GM15510 (cell line): ENCODE results near the gene ABI3.

ENCODE experiments used
- POLR2A ChIP-seq: IDR thresholded peaks from 3 replicates; pipeline ENCODE4 v1.6.1; 2011; ENCODE audit warnings: borderline replicate concordance; ENCODE audit not compliant: insufficient read length; ENCODE audit errors: extremely low read depth

ABI3 gene

DNA sequence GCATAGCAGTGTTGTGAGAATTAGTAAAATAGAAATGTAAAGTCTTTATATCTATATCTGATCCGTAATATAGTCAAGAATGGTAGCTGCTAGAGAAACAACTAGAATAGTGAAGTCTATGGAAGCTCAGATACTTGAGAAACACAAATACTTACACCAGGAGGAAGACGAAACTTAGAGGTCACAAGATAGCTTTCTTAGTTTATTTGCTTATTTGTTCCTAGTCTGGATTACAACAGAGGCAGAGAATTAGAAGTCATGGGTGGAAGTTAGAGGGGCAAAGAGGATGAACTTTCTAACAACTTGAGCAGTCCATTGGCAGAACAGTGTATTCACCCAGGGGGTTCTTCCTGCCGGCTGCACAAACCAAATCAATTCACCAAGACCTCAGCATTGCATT, 14.0 kb upstream of the ABI3 start:
- no peak for TF ChIP-seq POLR2A

DNA sequence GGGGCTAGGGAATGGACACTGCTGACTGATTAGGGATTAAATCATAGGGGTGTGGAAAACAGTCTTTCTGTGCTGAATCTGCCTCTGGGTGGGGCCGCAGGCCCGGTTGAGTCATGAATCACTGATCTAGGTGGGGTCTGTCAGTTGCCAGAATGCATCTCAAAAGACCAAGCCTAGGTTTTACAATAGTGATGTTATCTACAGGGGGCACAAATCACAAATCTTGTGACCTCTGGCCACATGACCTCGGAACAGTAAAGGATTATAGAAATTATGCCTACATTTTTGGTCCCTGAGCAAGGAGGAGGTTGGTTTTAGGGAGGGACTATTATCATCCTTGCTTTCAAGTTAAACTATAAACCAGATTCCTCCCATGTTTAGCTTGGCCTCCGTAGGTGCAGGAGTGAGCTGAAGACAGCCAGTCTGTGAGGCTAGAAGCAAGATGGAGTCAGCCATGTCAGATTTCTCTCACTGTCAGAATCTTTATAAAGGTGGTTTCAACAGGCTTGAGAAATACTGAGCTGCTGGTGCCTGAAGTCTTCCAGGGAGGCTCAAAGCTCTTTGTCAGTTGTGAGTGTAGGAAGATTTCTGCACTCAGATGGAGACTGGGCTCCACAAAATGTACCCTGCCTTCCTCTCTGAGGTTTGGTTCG, 13.0 kb upstream of the ABI3 start:
- no peak for TF ChIP-seq POLR2A

DNA sequence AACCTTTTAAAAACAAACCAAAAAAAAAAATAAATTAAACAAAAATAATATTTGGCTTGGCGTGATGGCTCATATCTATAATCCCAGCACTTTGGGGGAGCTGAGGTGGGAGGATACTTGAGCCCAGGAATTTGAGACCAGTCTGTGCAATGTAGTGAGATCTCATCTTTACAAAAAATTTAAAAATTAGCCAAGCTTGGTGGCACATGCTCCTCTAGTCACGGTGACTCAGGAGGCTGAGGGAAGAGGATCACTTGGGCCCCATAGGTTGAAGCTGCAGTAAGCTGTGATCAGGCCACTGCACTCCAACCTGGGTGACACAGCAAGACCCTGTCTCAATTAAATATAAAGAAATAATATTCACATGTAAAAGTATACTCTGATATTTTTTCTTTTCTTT, 12.3 kb upstream of the ABI3 start:
- TF ChIP-seq POLR2A = no peak

DNA sequence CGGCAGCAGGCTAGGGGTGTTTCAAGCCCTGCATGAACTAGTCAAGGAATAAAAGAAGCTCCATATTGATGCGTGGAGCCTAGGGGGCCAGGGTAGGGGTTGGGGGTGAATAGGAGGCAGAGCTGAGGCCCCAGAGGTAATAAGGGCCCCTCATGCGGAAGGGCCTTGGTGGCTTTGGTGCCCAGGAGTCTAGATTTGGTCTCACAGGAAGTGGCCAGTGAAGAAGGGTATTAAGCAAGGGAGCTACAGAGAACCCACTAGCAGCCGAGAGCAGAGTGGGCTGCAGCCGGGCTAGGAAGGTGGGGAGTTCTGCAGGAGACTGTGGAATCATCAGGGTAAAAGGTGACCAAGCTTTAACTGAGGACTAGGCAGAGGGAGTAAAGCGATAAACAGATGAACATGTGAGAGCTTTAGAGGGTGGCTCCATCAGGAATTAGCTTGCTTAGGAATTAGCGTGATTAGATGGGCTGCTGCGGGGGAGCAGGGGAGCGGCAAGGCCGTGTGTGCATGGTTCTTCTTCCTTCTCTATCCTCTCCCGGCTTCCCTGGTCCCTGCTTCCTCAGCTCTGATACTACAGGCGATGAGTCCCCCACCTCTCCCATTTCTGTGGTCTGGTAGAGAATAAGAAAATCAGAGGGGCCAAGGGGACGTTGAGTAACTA, 10.0 kb upstream of the ABI3 start:
- TF ChIP-seq POLR2A = no peak

GRCh38 chr17:49201481-49201927, 9.0 kb upstream of the ABI3 start:
- no peak for TF ChIP-seq POLR2A

- no peak for TF ChIP-seq POLR2A
These were observed 6.7 kb upstream of the ABI3 start for GRCh38 chr17:49203796-49204195.

GRCh38 chr17:49204516-49204915, 6.0 kb upstream of the ABI3 start:
- no peak for TF ChIP-seq POLR2A

GRCh38 chr17:49209061-49209571, 1.4 kb upstream of the ABI3 start:
- no peak for TF ChIP-seq POLR2A

DNA sequence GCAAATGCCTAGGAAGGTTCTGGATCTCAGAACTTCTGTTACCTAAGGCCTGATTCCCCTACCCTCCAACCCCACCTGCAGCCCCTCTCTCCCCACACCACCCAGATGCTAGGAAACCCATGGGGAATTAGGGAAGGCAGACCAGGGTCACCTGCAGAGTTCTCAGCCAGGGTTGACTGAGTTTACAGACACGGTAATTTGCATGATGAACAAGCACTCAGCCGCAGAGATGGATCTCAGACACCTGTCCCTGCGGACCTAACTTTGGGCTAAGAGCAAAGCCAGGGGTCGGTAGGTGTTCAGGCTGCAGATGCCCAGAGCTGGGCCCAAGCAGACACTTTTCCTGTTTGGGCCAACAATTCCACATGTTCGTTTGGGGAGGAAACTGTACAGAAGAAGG, 2.9 kb downstream of the ABI3 start:
- no peak for TF ChIP-seq POLR2A

- TF ChIP-seq POLR2A = no peak
These were observed 3.3 kb downstream of the ABI3 start for GRCh38 chr17:49213847-49214246.

DNA sequence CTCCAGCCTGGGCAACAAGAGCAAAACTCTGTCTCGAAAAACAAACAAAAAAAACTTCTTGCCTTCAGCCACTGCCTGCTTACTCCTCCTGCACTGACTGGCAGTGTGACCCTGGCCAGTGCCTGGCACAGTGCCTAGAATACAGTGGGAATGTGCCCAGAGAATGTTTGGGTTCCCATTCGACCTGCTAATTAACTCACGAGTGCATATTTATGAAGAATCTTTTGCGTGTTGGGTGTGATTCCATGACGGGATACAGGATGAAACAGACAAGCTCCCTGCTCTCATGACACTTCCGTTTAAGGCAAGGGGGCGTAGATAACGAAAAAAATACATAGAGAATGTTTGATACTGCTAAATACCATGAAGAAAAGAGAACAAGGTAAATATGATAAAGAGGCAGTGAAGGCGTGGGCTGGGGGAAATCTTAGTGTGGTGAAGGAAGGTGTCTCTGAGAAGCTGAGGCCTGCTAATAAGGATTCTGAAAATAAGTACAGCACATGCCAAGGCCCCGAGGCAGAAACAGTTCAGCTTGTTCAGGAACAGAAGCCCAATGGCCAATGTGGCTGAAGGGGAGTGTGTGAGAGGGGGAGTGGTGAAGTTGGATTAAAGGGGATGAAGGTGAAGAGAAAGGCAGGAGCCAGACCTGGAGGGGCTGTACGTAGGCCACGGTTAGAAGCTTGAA, 4.3 kb downstream of the ABI3 start:
- no peak for TF ChIP-seq POLR2A

- TF ChIP-seq POLR2A = no peak
These were observed 6.0 kb downstream of the ABI3 start for GRCh38 chr17:49216482-49216881.

- no peak for TF ChIP-seq POLR2A
These were observed 6.6 kb downstream of the ABI3 start for GRCh38 chr17:49216953-49217650.

- no peak for TF ChIP-seq POLR2A
These were observed 7.3 kb downstream of the ABI3 start for GRCh38 chr17:49217651-49218413.
